ENCODE measurements around the gene MME. TPM values are rescaled to one million over a fixed set of nuclear protein-coding genes. Genes with fewer than 3 reads are reported as not detected.

MME gene
- total RNA-seq, 1 donor from 2014 or later: 12.5 TPM

DNA sequence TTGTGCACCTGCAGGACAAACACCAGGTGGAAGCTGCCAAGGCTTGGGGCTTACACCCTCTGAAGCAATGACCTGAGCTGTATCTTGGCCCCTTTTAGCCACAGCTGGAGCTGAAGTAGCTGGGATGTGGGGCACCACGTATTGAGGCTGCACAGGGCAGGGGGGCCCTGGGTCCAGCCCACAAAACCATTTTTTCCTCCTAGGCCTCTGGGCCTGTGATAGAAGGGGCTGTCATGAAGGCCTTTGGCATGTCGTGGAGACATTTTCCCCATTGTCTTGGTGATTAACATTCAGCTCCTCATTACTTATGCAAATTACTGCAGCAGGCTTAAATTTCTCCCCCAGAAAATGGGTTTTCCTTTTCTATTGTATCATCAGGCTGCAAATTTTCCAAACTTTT is 27.6 kb upstream of the MME start:
- Histone ChIP-seq H3K4me3 (ENCODE audit: low read length in 3 of 3) (no peak overlapping the region), H3K27me3 (ENCODE audit: control insufficient read depth in 3 of 3, insufficient read depth in 3 of 3, low read length in 3 of 3) (no peaks in the 10 kb centered on the region), H3K4me1 (ENCODE audit: control insufficient read depth in 3 of 3, insufficient read depth in 3 of 3, low read length in 3 of 3) (no peaks in the 10 kb centered on the region), H3K9me3 (ENCODE audit: control insufficient read depth in 3 of 3, low read length in 3 of 3) (no peaks in the 10 kb centered on the region), H3K27ac (ENCODE audit: low read depth, low read length) (no peak overlapping the region), H3K9ac (ENCODE audit: low read depth in 1 of 3, low read length in 3 of 3) (no peak overlapping the region), H3K36me3 (ENCODE audit: control insufficient read depth in 3 of 3, insufficient read depth in 3 of 3, low read length in 3 of 3) (no peaks in the 10 kb centered on the region)

DNA sequence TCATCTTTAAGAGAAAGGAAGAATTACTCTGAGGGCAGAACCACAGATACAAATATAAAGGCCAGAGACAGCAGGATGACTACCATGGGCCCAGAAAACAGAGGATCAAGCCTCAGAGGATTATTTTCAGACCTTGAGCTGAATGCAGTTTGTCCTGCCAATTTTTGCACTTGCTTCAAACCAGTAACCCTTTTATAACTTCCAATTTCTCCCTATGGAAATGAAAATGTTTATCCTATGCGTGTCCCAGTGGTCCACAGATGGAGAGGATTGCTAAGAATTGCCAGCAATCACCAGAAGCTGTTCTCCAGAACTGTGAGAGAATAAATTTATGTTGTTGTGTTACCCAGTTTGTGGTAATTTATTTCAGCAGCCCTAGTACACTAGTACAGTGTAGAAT is 26.4 kb upstream of the MME start:
- H3K27me3 ChIP-seq (ENCODE audit: control insufficient read depth in 3 of 3, insufficient read depth in 3 of 3, low read length in 3 of 3): no peaks in the 10 kb centered on the region
- no peak overlapping the region for H3K27ac ChIP-seq (ENCODE audit: low read depth, low read length)
- H3K36me3 ChIP-seq (ENCODE audit: control insufficient read depth in 3 of 3, insufficient read depth in 3 of 3, low read length in 3 of 3): no peaks in the 10 kb centered on the region

DNA sequence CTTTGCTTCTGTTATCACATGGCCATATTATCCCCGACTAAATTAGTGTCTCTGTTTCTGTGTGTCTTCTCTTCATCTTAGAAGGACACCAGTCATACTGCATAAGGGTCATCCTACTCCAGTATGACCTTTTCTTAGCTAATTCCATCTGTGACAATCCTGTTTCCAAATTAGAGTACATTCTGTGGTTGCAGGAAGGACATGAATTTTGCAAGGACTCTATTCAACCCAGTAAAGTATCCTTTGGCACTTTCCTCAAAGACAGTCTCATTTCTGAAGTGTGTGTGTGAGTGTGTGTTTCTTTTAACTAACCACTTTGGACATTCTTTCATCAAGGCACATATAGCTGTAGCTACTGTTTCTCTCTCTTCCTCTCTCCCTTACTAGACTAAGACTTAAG is 15.2 kb upstream of the MME start:
- Histone ChIP-seq H3K27me3 (ENCODE audit: control insufficient read depth in 3 of 3, insufficient read depth in 3 of 3, low read length in 3 of 3) (no peaks in the 10 kb centered on the region), H3K4me3 (ENCODE audit: low read length in 3 of 3) (no peak overlapping the region), H3K9me3 (ENCODE audit: control insufficient read depth in 3 of 3, low read length in 3 of 3) (no peaks in the 10 kb centered on the region), H3K4me1 (ENCODE audit: control insufficient read depth in 3 of 3, insufficient read depth in 3 of 3, low read length in 3 of 3) (peaks cover 0 to 3% (median 0%) of the 10 kb centered on the region in 3 donors), H3K27ac (ENCODE audit: low read depth, low read length) (peak overlapping the region; percentile 25), H3K36me3 (ENCODE audit: control insufficient read depth in 3 of 3, insufficient read depth in 3 of 3, low read length in 3 of 3) (no peaks in the 10 kb centered on the region), H3K9ac (ENCODE audit: low read depth in 1 of 3, low read length in 3 of 3) (no peak overlapping the region)

More for the DNA sequence above, 26.4 kb upstream of the MME start:
- Histone ChIP-seq H3K4me3 (ENCODE audit: low read length in 3 of 3) (no peak overlapping the region), H3K4me1 (ENCODE audit: control insufficient read depth in 3 of 3, insufficient read depth in 3 of 3, low read length in 3 of 3) (no peaks in the 10 kb centered on the region), H3K9me3 (ENCODE audit: control insufficient read depth in 3 of 3, low read length in 3 of 3) (no peaks in the 10 kb centered on the region), H3K9ac (ENCODE audit: low read depth in 1 of 3, low read length in 3 of 3) (no peak overlapping the region)

- Histone ChIP-seq H3K4me1 (ENCODE audit: control insufficient read depth in 3 of 3, insufficient read depth in 3 of 3, low read length in 3 of 3) (peaks cover 0 to 3% (median 0%) of the 10 kb centered on the region in 3 donors), H3K9ac (ENCODE audit: low read depth in 1 of 3, low read length in 3 of 3) (no peak overlapping the region)
Measured at GRCh38 chr3:155065537-155065936, 14.6 kb upstream of the MME start.

GRCh38 chr3:155069729-155070128 is 10.4 kb upstream of the MME start:
- H3K36me3 ChIP-seq (ENCODE audit: control insufficient read depth in 3 of 3, insufficient read depth in 3 of 3, low read length in 3 of 3): no peaks in the 10 kb centered on the region
- no peak overlapping the region for H3K27ac ChIP-seq (ENCODE audit: low read depth, low read length)
- peaks cover 0 to 3% (median 0%) of the 10 kb centered on the region in 3 donors for H3K4me1 ChIP-seq (ENCODE audit: control insufficient read depth in 3 of 3, insufficient read depth in 3 of 3, low read length in 3 of 3)
- no peak overlapping the region for H3K4me3 ChIP-seq (ENCODE audit: low read length in 3 of 3)
- no peaks in the 10 kb centered on the region for H3K27me3 ChIP-seq (ENCODE audit: control insufficient read depth in 3 of 3, insufficient read depth in 3 of 3, low read length in 3 of 3)
- no peak overlapping the region for H3K9ac ChIP-seq (ENCODE audit: low read depth in 1 of 3, low read length in 3 of 3)
- H3K9me3 ChIP-seq (ENCODE audit: control insufficient read depth in 3 of 3, low read length in 3 of 3): no peaks in the 10 kb centered on the region

More at GRCh38 chr3:155065537-155065936, 14.6 kb upstream of the MME start:
- no peaks in the 10 kb centered on the region for H3K36me3 ChIP-seq (ENCODE audit: control insufficient read depth in 3 of 3, insufficient read depth in 3 of 3, low read length in 3 of 3)
- H3K27ac ChIP-seq (ENCODE audit: low read depth, low read length): no peak overlapping the region
- no peak overlapping the region for H3K4me3 ChIP-seq (ENCODE audit: low read length in 3 of 3)
- no peaks in the 10 kb centered on the region for H3K27me3 ChIP-seq (ENCODE audit: control insufficient read depth in 3 of 3, insufficient read depth in 3 of 3, low read length in 3 of 3)
- H3K9me3 ChIP-seq (ENCODE audit: control insufficient read depth in 3 of 3, low read length in 3 of 3): no peaks in the 10 kb centered on the region

- Histone ChIP-seq H3K4me1 (ENCODE audit: control insufficient read depth in 3 of 3, insufficient read depth in 3 of 3, low read length in 3 of 3) (no peaks in the 10 kb centered on the region), H3K9me3 (ENCODE audit: control insufficient read depth in 3 of 3, low read length in 3 of 3) (no peaks in the 10 kb centered on the region), H3K27me3 (ENCODE audit: control insufficient read depth in 3 of 3, insufficient read depth in 3 of 3, low read length in 3 of 3) (no peaks in the 10 kb centered on the region), H3K27ac (ENCODE audit: low read depth, low read length) (no peak overlapping the region), H3K36me3 (ENCODE audit: control insufficient read depth in 3 of 3, insufficient read depth in 3 of 3, low read length in 3 of 3) (no peaks in the 10 kb centered on the region), H3K4me3 (ENCODE audit: low read length in 3 of 3) (no peak overlapping the region), H3K9ac (ENCODE audit: low read depth in 1 of 3, low read length in 3 of 3) (no peak overlapping the region)
Measured at GRCh38 chr3:155070316-155070715, 9.8 kb upstream of the MME start.

GRCh38 chr3:155070932-155071387 is 9.2 kb upstream of the MME start:
- Histone ChIP-seq H3K9ac (ENCODE audit: low read depth in 1 of 3, low read length in 3 of 3) (no peak overlapping the region), H3K4me1 (ENCODE audit: control insufficient read depth in 3 of 3, insufficient read depth in 3 of 3, low read length in 3 of 3) (no peaks in the 10 kb centered on the region), H3K9me3 (ENCODE audit: control insufficient read depth in 3 of 3, low read length in 3 of 3) (no peaks in the 10 kb centered on the region), H3K36me3 (ENCODE audit: control insufficient read depth in 3 of 3, insufficient read depth in 3 of 3, low read length in 3 of 3) (no peaks in the 10 kb centered on the region), H3K4me3 (ENCODE audit: low read length in 3 of 3) (no peak overlapping the region), H3K27me3 (ENCODE audit: control insufficient read depth in 3 of 3, insufficient read depth in 3 of 3, low read length in 3 of 3) (no peaks in the 10 kb centered on the region), H3K27ac (ENCODE audit: low read depth, low read length) (no peak overlapping the region)

DNA sequence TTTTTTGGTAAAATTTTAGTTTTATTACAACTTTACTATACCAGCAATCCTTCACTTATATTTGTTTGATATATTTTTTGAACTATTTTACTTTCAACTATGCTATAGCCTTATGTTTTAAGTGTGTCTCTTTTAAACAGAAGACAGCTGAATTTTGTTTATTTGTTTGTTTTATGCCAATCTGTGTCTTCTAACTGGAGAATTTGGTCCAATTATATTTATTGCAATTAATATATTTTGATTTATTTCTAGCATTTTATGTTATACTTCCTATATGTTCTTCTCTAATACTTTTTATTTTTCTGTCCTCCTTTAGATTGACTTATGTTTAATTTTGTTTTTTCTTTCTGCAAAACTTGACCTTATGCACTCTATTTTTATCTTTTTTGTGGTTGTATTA is 4.9 kb upstream of the MME start:
- Histone ChIP-seq H3K9ac (ENCODE audit: low read depth in 1 of 3, low read length in 3 of 3) (no peak overlapping the region), H3K36me3 (ENCODE audit: control insufficient read depth in 3 of 3, insufficient read depth in 3 of 3, low read length in 3 of 3) (no peaks in the 10 kb centered on the region), H3K4me3 (ENCODE audit: low read length in 3 of 3) (no peak overlapping the region), H3K27ac (ENCODE audit: low read depth, low read length) (no peak overlapping the region), H3K4me1 (ENCODE audit: control insufficient read depth in 3 of 3, insufficient read depth in 3 of 3, low read length in 3 of 3) (peaks cover 0 to 8% (median 5%) of the 10 kb centered on the region in 3 donors), H3K27me3 (ENCODE audit: control insufficient read depth in 3 of 3, insufficient read depth in 3 of 3, low read length in 3 of 3) (peaks cover 0 to 8% (median 0%) of the 10 kb centered on the region in 3 donors), H3K9me3 (ENCODE audit: control insufficient read depth in 3 of 3, low read length in 3 of 3) (no peaks in the 10 kb centered on the region)

GRCh38 chr3:155076888-155077287 is 3.2 kb upstream of the MME start:
- Histone ChIP-seq H3K36me3 (ENCODE audit: control insufficient read depth in 3 of 3, insufficient read depth in 3 of 3, low read length in 3 of 3) (no peaks in the 10 kb centered on the region), H3K9ac (ENCODE audit: low read depth in 1 of 3, low read length in 3 of 3) (no peak overlapping the region), H3K9me3 (ENCODE audit: control insufficient read depth in 3 of 3, low read length in 3 of 3) (no peaks in the 10 kb centered on the region), H3K27me3 (ENCODE audit: control insufficient read depth in 3 of 3, insufficient read depth in 3 of 3, low read length in 3 of 3) (peaks cover 0 to 8% (median 0%) of the 10 kb centered on the region in 3 donors), H3K4me3 (ENCODE audit: low read length in 3 of 3) (no peak overlapping the region), H3K27ac (ENCODE audit: low read depth, low read length) (no peak overlapping the region), H3K4me1 (ENCODE audit: control insufficient read depth in 3 of 3, insufficient read depth in 3 of 3, low read length in 3 of 3) (peaks cover 0 to 8% (median 8%) of the 10 kb centered on the region in 3 donors)

GRCh38 chr3:155078711-155079467 is 1.2 kb upstream of the MME start:
- Histone ChIP-seq H3K36me3 (ENCODE audit: control insufficient read depth in 3 of 3, insufficient read depth in 3 of 3, low read length in 3 of 3) (no peaks in the 10 kb centered on the region), H3K4me3 (ENCODE audit: low read length in 3 of 3) (peak overlapping the region; percentile 68 to 80 (median 79)), H3K9me3 (ENCODE audit: control insufficient read depth in 3 of 3, low read length in 3 of 3) (no peaks in the 10 kb centered on the region), H3K4me1 (ENCODE audit: control insufficient read depth in 3 of 3, insufficient read depth in 3 of 3, low read length in 3 of 3) (peaks cover 0 to 8% (median 8%) of the 10 kb centered on the region in 3 donors), H3K27me3 (ENCODE audit: control insufficient read depth in 3 of 3, insufficient read depth in 3 of 3, low read length in 3 of 3) (peaks cover 0 to 8% (median 0%) of the 10 kb centered on the region in 3 donors), H3K9ac (ENCODE audit: low read depth in 1 of 3, low read length in 3 of 3) (peak overlapping the region; percentile 2 to 70 (median 42)), H3K27ac (ENCODE audit: low read depth, low read length) (no peak overlapping the region)
